Measurements from ENCODE around the gene ANKRD65. TPM values are rescaled to one million over a fixed set of nuclear protein-coding genes. Genes with fewer than 3 reads are reported as not detected.

Gene ANKRD65
- total and polyA plus RNA-seq, 11 donors: 0.58 to 4.0 (median 1.3) TPM

DNA sequence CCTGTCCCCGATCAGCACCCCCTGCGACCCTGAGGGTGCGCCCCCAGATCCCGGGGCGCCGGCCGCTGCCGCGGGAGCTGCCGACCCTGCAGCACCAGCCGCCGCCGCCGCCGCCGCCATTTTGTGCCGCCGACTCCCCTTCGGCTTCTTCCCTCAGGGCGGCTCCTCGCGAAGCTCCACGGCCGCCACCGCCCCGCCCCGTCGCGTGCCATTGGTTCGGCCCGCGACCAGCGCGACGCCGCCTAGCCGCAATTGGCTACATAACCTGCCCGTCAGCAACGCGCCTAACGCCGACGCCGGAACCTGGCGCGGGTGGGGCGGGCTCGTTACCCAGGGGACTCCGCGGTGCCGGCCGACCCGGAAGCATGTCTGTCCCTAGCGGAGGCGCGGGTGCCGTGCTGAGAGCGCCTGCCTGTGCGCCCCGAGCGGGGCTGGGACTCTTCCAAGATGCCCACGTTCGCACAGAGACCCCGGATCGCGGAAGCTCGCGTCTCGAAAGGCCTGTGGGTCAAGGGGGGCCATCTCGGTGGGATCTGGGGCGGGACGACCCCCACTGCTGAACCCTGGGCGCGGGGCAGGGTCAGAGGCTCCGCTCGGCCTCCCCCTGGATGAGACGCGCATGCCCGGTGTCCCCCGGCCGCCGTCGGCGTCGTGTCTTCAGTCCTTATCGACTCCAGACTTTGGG lies 21.7 kb downstream of the ANKRD65 start, which contains the start of gene CCNL2:
CCNL2 (minus strand) TSS at position 149 of the 685 bp plus-strand sequence; CDS start at position 120, 29 bp downstream.
- ATAC-seq (peak; percentile 95 to 99 (median 96)), DNase-seq (peak; percentile 99 to 100 (median 99))
- peaks cover 0 to 80% (median 74%) of the 10 kb centered on the region in 9 donors for H3K36me3 ChIP-seq
- peak in 1 of 2 donors; percentile 80 for TF ChIP-seq POLR2A (IDR thresholded peaks at IDR 0.05)
- TF ChIP-seq, protein P1, sequence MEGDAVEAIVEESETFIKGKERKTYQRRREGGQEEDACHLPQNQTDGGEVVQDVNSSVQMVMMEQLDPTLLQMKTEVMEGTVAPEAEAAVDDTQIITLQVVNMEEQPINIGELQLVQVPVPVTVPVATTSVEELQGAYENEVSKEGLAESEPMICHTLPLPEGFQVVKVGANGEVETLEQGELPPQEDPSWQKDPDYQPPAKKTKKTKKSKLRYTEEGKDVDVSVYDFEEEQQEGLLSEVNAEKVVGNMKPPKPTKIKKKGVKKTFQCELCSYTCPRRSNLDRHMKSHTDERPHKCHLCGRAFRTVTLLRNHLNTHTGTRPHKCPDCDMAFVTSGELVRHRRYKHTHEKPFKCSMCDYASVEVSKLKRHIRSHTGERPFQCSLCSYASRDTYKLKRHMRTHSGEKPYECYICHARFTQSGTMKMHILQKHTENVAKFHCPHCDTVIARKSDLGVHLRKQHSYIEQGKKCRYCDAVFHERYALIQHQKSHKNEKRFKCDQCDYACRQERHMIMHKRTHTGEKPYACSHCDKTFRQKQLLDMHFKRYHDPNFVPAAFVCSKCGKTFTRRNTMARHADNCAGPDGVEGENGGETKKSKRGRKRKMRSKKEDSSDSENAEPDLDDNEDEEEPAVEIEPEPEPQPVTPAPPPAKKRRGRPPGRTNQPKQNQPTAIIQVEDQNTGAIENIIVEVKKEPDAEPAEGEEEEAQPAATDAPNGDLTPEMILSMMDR (IDR thresholded peaks at IDR 0.05): peak; percentile 35 to 79 (median 60)
- H3K27me3 ChIP-seq: no peaks in the 10 kb centered on the region
- intact Hi-C loops (cut with DNase I): loop anchor here in 1 of 10 donors (1.0 kb wide), 1 partner anchor 24 kb away; the partner anchor contains the start of gene AURKAIP1
- H3K27ac ChIP-seq: peak within 1 kb of the TSS; percentile 78 to 97 (median 92)
- no peaks in the 10 kb centered on the region for H3K9me3 ChIP-seq
- H3K4me1 ChIP-seq: peaks cover 5 to 53% (median 37%) of the 10 kb centered on the region in 12 donors
- H3K4me3 ChIP-seq: peak within 1 kb of the TSS; percentile 76 to 100 (median 98)
- WGBS, 4 donors: 0% methylated on average over 22 to 86 of the region's 86 CpGs

- Histone ChIP-seq H3K27ac (peak overlapping the region; percentile 78 to 97 (median 92)), H3K27me3 (no peaks in the 10 kb centered on the region), H3K36me3 (peaks cover 0 to 80% (median 75%) of the 10 kb centered on the region in 9 donors), H3K4me1 (peaks cover 5 to 54% (median 37%) of the 10 kb centered on the region in 12 donors), H3K4me3 (peak overlapping the region; percentile 76 to 100 (median 98)), H3K9me3 (no peaks in the 10 kb centered on the region)
- TF ChIP-seq POLR2A (IDR thresholded peaks at IDR 0.05): no peak
- TF ChIP-seq, protein P1 (IDR thresholded peaks at IDR 0.05): no peak
- ATAC-seq (peak in 1 of 4 donors; percentile 2), DNase-seq (peak in 1 of 5 donors; percentile 26)
- intact Hi-C loops (cut with DNase I): loop anchor here in 1 of 10 donors (1.0 kb wide), 1 partner anchor 23 kb away; the partner anchor contains the start of gene AURKAIP1
- 0% methylated on average over 17 to 54 of the region's 54 CpGs for WGBS, 4 donors
These were observed 22.3 kb downstream of the ANKRD65 start for GRCh38 chr1:1398677-1399186.

- ATAC-seq: no peak
- no peaks in the 10 kb centered on the region for H3K27me3 ChIP-seq
- H3K9me3 ChIP-seq: no peaks in the 10 kb centered on the region
- peaks cover 5 to 54% (median 37%) of the 10 kb centered on the region in 12 donors for H3K4me1 ChIP-seq
- peak overlapping the region in 8 of 12 donors; percentile 82 to 97 (median 94) for H3K27ac ChIP-seq
- intact Hi-C loops (cut with DNase I): no loop called here
- no peak for DNase-seq
- TF ChIP-seq POLR2A (IDR thresholded peaks at IDR 0.05): no peak
- TF ChIP-seq, protein P1 (IDR thresholded peaks at IDR 0.05): no peak
- H3K36me3 ChIP-seq: peaks cover 0 to 81% (median 75%) of the 10 kb centered on the region in 9 donors
- H3K4me3 ChIP-seq: peak overlapping the region; percentile 76 to 100 (median 98)
- 47 to 58% (median 53%) methylated on average over 18 to 19 of the region's 19 CpGs for WGBS, 4 donors
These were observed 23.1 kb downstream of the ANKRD65 start for GRCh38 chr1:1397839-1398523.
